ENCODE results near the gene ZNF525.
"Not testable (repeated sequence)": the region's sequence is repeated elsewhere in the genome, so short reads cannot be mapped to it uniquely, and the experiment has no call there.

ZNF525 gene

DNA sequence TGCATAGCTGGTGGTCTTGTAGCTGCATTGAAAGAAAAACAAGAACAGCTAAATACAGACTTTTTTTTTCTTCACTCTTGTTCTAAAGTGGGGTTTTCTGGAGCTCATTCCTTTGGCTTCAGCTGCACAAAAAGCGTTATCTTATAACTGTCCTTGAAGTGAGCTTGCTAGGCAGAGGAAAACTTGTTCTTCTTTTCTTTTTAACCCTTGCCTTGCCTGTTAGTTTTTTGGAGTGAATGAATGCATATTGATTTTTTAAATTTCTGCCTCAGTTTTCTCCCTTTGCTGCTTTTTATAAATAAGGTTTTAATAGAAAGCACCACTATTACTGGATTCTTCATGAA, 31.0 kb downstream of the ZNF525 start:
- DNase-seq: no peak

DNA sequence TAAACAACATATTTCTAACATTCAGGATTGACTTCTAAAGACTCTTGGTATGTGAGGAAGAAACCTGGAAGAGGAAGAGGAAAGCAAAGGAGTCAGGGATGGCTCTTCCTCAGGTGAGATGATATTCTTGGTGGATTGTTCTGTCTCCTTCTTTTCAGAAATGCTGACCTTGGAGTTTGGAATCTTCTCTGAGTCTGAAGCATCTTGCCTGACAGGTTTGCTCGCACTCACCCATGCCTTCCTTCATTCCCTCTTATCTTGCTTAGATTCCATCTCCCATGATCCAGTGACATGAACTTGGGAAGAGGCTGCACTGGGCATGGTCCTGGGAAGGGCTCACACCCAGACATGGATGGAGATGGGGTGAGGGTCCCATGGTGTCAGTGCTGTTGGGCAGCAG, 32.4 kb downstream of the ZNF525 start:
- not testable (repeated sequence) for DNase-seq

DNA sequence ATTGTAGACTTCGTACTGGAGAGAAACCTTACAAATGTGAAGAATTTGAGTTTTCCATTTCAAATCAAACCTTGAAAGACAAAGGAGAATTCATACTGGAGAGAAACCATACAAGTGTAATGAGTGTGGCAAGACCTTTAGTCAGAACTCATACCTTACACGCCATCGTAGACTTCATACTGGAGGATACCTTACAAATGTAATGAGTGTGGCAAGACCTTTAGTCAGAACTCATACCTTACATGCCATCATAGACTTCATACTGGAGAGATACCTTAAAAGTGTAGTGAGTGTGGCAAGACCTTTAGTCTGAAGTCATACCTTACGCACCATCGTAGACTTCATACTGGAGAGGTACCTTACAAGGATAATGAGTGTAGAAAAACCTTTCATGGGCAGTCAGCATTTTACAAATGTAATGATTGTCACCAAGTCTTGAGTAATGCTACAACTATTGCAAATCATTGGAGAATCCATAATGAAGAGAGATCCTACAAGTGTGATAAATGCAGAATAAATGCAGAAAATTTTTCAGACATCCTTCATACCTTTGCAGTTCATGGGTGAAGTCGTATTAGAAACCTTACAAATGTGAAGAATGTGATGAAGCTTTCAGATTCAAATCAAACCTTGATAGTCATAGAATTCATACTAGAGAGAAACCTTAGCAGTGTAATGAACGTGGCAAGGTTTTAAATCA, 44.1 kb downstream of the ZNF525 start:
- DNase-seq: no peak

DNA sequence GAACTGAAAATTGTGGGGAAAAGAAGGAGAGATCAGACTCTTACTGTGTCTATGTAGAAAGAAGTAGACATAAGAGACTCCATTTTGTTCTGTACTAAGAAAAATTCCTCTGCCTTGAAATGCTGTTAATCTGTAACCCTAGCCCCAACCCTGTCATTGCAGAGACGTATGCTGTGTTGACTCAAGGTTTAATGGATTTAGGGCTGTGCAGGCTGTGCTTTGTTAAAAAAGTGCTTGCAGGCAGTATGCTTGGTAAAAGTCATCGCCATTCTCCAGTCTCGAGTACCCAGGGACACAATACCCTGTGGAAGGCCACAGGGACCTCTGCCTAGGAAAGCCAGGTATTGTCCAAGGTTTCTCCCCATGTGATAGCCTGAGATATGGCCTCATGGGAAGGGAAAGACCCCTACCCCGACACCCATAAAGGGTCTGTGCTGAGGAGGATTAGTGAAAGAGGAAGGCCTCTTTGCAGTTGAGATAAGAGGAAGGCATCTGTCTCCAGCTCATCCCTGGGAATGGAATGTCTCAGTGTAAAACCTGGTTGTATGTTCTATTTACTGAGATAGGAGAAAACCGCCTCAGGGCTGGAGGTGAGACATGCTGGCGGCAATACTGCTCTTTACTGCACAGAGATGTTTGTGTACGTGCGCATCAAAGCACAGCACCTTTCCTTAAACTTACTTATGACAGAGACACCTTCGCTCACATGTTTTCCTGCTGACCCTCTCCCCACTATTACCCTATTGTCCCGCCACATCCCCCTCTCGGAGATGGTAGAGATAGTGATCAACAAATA, 55.2 kb downstream of the ZNF525 start:
- not testable (repeated sequence) for DNase-seq

DNA sequence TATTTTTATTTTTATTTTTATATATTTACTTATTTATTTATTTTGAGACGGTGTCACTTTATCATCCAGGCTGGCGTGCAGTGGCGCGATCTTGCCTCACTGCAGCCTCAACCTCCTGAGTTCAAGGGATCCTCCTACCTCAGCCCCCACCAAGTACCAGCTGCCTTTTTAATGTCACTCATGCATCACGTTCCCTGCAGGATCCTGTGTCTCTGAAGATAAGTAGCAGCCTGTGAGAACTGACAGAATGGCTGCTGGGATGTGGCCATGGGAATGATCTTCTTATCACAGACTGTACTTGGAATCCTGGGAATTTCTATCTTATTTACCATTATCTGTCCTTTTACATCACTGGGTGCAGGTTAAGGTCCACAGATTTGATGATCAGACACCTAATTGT, 57.0 kb downstream of the ZNF525 start:
- no peak for DNase-seq

DNA sequence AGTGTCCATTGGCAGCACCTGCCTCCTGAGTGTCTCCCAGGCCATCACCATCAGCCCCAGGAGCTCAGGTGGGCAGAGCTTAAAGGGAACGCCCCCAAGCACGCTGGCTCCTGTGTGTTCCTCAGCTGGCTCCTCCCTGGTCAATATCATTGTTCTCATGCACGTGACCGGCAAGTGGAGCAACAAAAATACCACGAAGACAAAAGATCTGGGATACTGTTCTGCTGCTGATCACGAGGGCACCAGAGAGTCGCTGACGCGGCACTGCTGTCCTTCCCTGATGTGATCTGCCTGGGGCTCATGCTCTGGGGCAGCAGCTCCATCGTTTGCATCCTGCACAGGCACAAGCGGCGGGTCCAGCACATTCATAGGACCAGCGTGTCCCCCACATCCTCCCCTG, 57.6 kb downstream of the ZNF525 start:
- DNase-seq: not testable (repeated sequence)

DNA sequence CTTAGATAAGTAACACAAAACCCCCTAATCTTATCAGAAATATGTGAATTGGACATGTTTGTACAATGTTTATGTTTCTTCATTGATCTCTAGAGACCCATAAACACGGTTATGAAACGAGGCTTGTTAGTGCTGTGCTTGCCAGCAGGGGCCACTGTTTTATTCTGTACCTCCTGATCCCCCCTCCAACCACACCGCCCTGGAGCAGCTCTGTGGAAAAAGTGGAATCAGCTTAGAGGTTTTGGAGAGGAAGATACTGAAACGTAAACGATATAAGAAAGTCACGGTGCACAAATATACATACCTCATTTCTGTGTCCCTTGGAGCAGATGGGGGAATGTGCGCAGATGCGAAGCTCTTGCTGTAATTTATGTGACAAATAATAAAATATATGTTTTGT, 58.2 kb downstream of the ZNF525 start:
- DNase-seq: not testable (repeated sequence)

DNA sequence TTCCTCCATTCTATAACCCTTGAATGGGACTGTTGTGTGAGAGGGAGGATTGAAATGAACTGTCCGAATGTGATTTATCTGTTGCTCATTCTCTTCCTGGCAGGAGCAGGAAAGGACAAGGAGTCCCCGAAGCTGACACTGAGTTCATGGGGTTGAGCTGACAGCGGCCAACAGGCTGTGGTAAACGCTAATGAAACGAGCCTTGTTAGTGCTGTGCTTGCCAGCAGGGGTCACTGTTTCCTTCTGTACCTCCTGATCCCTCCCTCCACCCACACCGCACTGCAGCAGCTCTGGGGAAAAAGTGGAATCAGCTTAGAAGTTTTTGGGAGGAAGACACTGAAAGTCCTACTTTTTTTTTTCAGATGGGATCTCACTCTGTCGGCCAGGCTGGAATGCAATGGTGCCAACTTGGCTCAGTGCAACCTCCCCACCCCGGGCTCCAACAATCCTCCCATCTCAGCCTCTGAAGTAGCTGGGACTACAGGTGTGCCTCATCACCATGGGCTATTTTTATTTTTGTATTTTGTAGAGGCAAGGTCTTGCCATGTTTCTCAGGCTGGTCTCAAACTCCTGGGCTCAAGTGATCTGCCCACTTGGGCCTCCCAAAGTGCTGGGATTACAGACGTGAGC, 59.6 kb downstream of the ZNF525 start:
- peak; percentile 59 for DNase-seq

DNA sequence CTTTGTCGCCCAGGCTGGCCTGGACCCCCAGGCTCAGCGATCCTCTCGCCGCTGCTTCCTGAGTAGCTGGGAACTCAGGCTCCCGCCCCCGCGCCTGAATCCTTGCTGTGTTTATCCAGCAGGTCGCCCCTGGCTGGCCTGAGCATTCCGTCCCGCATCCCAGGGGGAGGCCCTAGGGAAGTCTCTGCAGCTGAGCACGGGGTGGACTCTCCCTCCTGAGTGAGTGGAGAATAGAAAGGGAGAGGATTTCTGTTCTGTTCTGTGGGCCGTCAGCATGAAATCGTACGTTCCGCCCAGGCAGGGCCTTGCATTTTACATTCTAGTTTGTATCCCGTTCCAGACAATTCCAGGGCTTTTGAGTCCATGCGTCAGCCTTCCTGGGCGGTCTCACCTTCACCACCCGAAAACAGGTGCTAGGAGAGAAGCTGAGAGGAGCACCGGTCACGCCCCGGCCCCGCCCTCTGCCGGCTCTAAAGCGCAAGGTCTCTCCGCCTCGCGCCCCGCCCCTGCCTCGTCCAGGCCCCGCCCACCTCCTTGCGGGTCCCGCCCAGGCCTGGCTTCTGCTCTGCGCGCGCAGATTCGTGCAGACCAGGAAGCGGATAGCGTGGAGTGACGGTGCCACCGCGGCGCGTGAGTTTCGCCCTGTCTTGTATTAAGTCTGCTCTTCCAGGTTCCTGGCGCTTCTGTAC, 66.0 kb downstream of the ZNF525 start, which contains the start of gene ZNF761:
TSS of gene ZNF761 (plus strand) at position 586 of the 689 bp plus-strand sequence. CDS start 15,285 bp downstream, outside the sequence.
- peak; percentile 96 for DNase-seq

DNA sequence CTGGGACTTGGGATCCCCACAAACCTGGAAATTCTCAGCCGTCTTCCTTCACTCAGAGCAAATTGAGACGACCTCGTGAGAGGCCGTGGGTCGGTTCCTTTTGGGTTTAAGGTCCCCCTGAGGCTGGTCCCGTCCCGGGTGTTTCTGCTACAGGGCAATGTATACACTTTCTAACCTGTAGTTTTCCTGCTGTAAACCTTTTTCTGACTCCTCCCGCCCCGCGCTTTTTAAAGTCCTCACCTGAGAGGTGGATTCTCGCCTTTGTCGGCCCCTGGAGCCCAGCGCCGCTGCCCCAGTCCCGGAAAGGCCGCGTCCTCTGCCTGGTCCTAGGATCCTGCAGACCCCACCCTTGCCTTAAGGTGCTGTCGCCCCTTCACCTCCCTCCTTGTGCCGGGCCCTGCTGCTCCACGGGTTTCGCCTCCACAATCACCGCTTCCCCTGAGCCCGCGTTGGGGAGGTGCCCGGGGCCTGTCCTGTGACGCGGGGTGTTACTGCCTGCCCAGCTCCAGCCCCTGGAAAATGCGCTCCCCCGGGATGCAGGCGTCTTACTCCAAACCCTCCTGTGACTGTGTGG, 66.7 kb downstream of the ZNF525 start:
- DNase-seq: peak; percentile 5

All from stimulated activated CD4-positive, alpha-beta T cell treated with anti-CD3 and anti-CD28 coated beads, Interleukin-1b, Interleukin-23, amount 100 ng/mL, for 48 hours (primary cell).